HG03457 (cell line): Measurements from ENCODE around the gene CTSW.

Experiments
- ATAC-seq: cut with Tn5 transposase; IDR thresholded peaks from one replicate; pipeline ENCODE4 v1.9.1; 2021; ENCODE audit warnings: moderate number of reproducible peaks; ENCODE audit not compliant: unreplicated experiment

Gene CTSW

DNA sequence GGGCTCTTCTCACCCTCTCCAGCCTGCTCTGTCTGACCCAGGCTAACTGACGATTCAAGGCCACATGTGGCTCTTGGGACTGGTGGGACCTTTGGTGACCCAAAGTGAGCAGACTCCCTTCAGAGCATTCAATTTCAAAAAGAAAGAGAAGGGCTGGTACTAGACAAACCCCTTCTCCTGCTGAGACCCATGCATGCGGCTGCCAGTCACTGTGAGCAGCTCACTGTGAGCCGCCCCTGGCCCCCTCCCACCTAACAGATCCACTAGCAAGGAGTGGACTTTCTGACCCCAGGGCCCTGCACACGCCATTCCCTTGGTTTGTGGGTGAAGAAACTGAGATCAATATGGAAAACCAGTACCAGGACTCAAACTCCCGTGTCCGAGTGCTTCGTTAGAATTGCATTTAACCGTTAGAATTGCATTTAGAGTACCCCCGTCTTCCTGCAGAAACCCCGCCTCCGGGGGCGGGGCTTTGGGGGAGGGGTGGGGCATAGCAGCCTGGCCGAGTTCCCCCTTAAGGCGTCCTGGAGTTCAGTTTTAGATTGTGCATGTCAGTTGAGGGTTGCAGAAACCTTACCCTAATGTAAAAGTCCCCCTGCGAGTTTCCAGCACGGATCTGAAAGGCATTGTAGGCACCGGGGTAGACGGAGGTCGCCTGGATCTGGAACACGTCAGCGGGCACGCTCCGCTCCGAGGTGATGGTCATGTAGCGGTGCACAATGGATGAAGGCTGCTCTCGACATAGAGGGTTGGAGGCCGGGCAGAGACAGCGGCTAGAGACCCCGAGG is 12.2 kb upstream of the CTSW start:
- ATAC-seq, result no peak

DNA sequence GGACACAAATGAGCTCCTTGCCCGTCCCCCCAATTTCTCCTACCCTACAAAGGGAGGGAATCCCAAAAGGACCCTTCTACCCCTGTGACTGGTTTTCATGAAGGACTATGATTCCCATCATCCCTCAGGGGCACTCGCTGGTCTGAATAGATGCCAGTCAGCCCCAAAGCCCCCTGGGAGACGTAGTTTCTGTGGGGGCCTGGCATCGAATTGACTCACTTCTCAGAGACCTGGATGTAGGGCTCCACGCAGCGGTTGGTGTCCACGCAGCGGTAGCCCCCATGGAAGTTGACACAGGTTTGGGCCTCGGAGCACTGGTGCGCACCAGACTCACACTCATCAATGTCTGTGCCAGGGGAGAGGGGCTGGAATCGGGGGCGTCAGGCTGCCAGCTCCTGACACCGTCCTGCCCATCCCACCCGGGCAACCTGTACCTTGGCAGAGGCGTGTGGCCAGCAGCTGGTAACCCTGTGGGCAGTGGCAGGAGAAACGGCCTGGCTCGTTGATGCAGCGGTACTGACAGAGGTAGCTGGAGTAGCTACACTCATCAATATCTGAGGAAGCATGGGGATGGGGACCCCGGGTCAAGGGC is 11.5 kb upstream of the CTSW start:
- ATAC-seq, result no peak

DNA sequence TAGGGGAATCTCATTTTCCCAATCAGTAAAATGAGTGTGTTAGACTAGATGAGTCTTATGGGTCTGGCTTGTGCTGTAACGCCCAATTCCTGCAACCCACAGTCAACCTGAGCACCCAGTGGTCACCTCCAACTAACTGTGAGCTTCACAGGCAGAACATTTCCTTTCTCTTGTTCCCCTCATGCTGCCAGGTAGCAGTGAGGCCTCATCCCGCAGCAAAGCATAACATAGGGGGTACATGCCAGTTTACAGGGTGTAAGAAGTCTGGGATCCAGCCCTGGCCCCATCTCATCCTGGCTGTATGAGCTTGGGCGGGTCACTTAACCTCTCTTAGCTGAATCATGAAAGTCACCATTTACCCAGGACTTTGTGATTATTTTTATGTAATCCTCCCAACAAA is 10.7 kb upstream of the CTSW start:
- no peak for ATAC-seq

DNA sequence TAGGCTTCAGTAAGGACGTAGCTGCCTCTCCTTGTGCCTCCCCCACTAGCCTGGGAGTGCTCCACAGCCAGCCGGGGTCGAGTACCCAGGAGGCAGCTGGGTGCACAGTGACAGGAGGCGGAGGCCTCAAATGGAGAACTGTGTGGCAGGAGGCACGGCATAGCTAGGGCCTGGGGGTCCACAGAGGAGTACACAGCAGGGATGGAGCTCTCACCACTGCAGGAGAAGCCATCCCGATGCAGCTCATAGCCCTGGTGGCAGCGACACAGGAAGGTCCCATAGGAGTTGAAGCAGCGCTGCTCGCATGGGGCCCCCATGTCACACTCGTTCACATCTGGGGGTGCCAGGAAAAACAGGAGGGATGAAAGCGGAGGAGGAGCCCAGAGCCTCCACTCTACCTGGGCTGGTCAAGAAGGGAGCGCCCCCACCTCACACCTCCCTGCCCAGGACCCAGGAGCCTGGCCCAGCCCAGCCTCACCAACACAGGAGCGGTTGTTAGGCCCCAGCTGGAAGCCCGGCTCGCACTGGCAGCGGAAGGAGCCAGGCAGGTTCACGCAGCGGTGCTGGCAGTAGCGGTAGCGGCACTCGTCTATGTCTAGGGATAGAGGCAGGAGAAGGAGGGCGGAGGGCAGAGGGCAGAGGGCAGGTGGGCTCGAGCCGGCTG is 9.9 kb upstream of the CTSW start:
- no peak for ATAC-seq

DNA sequence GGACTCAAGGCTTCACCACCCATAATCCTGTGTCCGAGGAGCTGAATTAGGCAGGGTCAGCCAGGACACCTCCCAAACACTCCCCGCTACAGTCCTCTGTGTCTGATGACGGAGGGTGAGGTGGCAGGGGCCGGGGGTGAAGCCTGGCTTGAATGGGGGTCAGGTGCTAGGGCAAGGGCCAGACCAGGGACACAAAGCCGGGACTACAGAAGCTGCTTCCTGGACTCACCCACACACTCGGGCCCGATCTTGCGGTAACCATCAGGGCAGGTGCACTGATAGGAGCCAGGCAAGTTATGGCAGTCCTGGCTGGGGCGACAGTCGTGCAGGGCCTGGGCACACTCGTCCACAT is 9.4 kb upstream of the CTSW start:
- ATAC-seq, result no peak

DNA sequence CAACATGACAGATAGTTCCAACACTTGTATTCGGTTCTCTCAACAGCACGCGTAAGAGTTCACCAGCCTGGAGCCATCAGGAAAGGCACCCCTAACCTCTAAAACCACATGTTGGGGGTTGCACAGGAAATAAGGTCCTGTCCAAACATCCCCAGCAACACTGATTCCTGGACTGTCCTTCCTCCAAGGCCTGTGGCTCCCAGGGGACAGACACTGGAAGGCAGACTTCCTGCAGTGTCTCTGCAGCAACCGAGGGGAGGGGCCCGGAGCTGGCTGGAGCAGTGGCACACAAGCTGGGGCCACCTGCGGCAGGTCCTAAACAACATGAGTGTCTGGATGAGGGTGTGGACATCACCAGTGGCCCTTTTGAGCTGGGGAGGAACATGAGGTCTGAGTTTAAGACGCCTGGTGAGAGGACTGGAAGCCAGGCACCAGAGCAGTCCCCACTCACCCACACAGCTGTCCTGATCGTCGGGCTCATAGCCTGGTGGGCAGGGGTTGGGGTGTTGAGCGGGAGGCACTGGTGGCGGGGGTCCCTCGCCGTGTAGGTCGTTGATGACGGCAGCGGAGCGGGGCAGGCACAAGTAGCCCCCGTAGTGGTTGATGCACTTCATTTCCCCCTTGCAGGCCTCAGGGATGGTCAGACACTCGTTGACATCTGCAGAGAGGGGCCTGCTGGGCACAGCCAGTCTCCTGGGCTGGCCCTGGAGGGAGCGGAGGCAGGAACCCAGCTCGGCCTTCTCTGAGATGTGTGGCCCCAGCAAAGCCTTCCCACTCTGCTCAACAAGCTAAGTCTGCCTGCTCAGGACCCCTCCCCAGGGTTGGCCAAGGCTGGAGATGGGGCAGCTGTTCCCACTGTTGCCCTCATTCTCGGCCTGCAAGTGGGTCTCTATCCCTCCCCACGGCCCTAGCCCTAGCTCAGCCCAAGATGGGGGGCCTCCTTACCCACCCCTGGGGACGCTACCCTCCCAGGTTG is 8.6 kb upstream of the CTSW start:
- ATAC-seq, result no peak

DNA sequence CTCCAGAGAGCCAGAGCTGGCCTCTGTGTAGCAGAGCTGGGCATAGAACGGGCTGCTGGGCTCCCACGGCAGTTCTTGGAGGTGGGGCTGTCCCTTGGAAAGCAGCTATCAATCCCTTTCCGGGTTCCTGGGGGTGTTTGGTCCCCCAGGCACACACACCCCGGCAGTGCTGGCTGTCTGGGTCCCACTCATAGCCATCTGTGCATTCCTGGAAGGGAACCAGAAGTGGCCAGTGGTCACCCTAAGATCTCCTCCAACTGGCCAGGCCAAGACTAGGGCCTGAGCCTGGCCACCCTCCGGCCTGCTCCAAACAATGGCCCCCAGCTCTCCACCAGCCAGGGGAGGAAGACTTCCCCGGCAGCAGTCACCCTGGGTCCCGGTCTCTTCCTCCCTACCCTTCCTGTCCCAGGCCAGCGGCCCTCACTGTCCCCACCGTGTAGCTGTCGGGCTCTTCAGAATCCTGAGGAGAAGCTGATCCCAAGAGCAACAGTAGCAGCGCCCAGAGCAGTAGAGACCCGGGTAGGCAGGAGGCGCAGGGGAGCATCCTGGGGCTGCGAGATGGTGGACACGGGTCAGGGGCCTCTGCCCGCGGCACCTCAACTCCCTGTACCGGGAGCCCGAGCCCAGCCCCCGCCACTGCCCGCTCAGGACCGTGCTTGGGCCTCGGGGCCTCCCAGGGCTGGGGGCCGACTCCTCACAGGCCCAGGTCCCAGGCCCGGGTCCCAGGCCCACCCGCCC is 7.7 kb upstream of the CTSW start:
- ATAC-seq, result no peak

DNA sequence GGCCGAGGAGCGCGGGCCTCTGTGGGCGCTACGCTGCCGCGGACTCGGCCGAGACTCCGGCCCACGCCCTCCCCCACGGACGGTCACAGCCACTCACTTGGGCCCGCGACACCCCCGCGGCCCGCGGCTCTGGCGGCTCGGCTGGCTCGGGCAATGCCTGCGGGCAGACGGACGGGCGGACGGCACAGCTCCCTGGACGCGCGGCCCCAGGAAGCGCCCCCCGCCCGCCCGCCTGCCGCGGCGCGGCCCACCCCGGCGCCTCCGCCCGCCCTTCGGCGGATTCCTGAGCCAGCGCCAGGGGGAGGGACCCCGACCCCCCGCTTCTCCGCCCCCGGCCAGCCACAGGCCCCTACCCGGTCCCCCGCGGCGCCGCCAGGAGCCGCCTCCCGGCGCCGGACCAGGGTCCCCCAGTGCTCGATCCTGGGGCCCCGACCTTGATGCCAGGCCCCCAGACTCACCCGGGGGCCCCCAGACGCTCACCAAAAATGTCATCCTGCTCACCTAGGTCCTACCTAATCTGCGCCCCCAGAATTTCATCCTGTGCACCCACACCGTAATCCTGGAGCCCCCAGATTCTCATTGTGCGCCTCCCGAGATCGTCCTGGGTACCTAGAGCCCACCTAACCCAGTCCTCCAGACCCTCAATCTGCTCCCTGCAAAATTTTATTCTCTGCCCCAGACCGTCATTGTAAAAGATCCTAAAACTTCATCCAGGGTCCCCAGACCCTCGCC is 6.9 kb upstream of the CTSW start, which contains the start of gene EFEMP2:
TSS of gene EFEMP2 (minus strand) at position 215 of the 732 bp plus-strand sequence. CDS start 446 bp downstream, outside the sequence.
- no peak for ATAC-seq

DNA sequence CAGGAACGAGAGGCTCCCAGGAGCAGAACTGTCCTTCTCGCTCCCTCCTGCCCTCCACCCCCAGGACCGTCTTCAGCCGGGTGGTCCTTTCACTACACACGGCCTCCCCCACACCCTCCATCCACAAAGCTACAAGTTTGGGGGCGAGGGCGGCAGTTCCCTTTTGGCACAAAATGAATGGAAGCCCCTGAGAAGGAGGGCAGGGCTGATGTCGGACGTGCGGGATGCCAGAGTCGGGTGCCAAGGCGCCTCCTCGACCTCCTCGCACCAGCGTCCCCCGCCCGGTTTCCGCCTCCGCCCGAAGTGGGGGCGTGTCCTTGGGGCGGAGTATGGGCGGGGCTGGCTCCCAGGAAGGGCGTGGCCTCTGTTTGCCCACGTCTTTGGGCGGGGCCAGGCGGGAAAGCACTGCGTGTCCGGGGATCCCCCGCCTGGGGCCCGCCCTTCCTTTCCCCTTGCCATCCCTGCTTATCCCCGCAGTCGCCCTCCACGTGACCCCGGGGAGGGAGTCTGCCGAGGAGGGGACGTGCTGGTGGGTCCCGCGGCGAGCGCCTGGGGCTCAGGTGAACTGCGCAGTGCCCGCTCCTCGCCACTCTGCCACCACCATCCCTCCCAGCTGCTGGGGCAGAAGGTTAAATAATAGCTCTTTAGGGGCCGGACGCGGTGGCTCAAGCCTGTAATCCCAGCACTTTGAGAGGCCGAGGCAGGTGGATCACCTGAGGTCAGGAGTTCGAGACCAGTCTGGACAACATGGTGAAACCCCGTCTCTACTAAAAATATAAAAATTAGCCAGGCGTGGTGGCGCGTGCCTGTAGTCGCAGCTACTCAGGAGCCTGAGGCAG is 6.1 kb upstream of the CTSW start:
- peak; percentile 51 for ATAC-seq

DNA sequence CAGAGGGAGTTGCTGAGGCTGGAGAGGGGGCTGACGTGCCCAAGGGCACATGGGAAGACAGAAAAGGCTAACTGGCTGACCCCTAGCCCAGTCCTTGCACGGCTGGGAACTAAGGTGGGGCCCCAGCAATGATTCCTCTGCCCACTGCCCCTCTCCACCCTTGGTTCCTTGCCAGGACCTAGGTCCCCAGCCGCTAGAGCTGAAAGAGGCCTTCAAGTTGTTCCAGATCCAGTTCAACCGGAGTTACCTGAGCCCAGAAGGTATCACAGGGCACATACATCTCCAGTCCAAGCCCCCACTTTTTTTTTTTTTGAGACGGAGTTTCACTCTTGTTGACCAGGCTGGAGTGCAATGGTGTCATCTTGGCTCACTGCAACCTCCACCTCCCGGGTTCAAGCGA is 390 bp downstream of the CTSW start:
- ATAC-seq, result no peak

DNA sequence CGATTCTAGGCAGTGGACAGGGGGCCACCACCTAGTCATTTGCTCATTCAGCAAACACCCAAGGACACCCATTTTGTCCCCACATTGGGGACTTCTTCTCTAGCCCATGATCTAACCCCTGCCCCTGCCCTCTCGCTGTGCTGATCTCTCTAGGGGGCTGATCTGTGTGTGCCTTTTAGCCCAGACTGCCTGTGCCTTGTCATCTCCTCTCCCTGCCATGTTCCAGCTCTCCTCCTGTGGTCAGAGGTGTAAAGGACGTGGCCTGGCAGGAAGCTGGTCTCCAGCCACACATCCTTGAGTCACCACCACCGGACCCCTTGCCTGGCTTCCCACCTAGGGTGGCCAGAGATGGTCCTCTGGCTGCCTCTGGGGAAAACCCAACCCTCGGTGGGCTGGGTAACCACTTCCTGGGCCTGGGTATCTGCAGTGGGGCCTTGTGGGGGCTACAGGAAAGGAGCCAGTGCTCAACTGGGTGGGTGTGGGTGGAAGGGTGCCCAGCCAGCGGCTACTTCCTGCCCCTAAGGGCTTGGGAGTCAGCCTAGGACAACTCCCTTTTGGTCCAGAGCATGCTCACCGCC is 1.3 kb downstream of the CTSW start:
- no peak for ATAC-seq

DNA sequence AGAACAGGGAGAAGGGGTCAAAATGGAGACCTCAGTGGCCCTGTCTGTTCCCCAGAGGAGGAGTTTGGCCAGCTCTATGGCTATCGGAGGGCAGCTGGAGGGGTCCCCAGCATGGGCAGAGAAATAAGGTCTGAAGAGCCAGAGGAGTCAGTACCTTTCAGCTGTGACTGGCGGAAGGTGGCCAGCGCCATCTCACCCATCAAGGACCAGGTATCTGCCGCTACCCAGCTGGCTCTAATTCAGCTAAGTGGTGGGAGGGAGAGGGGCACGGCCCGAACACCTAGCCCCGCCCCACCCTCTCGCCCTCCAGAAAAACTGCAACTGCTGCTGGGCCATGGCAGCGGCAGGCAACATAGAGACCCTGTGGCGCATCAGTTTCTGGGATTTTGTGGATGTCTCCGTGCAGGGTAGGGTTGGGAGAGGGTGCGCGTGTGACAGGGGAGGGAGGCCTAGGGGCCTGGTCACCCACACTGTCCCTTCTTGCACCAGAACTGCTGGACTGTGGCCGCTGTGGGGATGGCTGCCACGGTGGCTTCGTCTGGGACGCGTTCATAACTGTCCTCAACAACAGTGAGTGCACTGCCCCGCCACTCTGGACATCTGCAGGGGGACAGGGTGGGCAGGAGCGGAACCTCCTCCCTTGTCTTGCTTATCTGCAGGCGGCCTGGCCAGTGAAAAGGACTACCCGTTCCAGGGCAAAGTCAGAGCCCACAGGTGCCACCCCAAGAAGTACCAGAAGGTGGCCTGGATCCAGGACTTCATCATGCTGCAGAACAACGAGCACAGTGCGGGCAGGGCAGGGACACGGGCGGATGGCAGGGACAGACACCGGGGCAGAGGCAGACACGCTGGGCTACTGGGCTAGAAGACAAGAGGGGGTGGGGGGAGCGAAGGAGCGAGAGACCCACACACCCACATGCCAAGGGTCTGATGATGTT is 2.8 kb downstream of the CTSW start:
- no peak for ATAC-seq

DNA sequence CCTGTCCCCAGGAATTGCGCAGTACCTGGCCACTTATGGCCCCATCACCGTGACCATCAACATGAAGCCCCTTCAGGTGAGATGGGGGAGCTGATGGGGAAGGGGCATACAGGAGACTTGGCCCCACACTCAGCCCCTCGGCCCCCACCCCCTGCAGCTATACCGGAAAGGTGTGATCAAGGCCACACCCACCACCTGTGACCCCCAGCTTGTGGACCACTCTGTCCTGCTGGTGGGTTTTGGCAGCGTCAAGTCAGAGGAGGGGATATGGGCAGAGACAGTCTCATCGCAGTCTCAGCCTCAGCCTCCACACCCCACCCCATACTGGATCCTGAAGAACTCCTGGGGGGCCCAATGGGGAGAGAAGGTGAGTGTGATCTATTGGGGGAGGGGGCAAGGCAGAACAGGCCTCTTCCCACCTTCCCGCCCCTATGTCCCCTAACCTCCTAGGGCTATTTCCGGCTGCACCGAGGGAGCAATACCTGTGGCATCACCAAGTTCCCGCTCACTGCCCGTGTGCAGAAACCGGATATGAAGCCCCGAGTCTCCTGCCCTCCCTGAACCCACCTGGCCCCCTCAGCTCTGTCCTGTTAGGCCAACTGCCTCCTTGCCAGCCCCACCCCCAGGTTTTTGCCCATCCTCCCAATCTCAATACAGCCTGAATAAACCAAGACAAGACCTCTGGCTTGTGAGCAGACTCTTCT is 3.6 kb downstream of the CTSW start:
- ATAC-seq, result no peak

DNA sequence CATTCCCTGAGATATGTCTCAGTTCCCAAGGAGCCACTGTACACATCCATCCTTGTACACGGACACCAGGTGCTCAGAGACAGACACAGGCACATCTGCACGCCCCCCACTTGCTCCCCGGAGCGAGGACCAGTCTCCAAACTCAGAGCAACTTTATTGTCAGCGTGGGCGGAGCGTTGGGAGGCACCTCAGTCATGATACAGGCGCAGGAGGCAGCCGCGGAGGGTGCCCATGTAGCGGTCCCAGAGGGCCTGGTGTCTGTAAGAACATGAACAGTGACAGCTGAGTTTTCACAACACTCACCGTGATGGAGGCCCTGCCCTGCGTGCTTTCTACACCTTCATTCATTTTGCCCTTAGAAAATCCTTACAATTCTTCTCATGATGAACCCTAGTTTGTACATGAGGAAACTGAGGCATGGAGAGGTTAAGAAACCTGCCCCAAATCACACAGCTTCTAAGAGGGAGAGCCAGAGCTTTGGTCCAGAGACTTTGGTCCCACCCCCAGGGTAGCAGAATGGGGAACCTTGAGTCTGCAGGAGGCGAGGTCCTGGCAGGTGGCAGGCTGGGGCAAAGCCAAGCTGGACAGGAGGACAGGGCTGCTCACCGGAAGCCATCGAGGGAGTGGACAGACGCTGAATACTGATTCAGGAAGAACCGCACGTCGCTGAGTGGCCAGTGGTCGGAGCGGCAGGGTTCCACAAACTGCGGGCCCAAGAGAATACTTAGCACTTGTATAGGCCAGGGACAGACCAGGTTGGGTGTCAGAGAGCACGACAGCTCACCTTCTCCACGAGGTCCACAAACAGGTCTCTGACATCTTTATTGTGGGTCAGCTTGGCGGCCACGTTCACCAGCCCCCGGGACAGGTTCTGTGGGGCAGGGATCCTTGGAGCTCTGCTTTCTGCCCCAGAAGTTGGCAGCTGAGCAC is 4.4 kb downstream of the CTSW start:
- no peak for ATAC-seq

DNA sequence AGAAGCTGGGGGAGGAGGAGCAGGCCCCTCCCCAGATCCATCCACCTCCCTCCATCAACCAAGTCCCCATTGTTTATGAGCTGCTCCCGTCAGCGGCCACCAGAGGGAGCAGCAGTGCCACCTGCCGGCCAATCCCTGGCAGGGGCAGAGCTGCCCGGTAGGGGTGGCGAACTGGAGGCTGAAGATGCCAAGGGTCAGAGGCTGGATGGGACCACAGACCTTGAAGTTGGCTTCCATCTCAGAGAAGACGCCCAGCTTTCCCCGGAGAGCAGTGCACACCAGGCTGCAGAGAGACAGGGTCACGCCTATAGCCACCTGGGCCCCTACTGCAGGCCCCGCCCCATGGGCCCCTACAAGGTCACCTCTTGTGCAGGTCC is 5.1 kb downstream of the CTSW start:
- no peak for ATAC-seq

DNA sequence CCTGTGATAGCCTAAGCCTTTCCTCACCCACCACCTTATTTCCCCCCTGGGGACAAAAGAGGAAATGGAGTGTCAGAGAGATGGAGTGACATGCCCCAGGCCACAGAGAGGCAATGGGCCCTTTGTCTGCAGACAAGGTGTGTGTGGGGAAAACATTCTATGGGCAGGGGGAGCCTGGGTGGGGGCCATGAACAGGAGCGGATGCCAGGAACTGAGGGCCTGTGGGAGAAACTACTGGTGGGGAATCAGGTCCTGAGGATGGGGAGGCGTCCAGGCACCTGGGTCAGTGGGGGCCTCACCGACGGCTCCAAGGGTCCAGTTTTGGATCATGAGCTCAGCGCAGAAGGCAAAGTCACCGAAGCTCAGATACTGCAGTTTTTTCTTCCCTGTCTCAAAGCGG is 5.6 kb downstream of the CTSW start:
- ATAC-seq, result no peak
